Measurements from ENCODE around the gene PCK1. TPM values are rescaled to one million over a fixed set of nuclear protein-coding genes. Genes with fewer than 3 reads are reported as not detected.

Gene PCK1
- total RNA-seq, 2 experiments from 2014 or later = not detected

GRCh38 chr20:57612436-57612835, 51.5 kb downstream of the PCK1 start:
- POLR2A ChIA-PET = no interaction called here
- CTCF ChIA-PET = no interaction called here

DNA sequence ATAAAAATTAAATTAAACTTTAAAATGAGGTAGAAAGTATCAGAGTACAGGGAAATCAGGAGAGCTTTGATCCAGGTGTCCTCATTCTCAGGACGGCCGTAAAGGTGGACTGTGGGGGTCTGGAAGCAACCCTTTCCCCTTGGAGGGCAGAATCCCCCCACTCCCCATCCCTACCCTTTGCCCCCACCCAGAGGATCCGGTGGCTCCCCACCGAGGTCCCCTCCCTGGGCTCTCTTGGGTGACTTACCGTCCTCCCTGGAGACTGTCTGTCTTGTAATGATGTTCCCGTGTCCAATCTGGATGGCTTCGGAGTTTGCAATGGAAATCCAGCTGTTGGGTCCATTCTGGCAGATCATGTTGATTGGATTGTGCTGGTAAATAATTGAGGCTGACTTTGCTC, 52.0 kb downstream of the PCK1 start:
- CTCF ChIA-PET = no interaction called here
- POLR2A ChIA-PET = no interaction called here

DNA sequence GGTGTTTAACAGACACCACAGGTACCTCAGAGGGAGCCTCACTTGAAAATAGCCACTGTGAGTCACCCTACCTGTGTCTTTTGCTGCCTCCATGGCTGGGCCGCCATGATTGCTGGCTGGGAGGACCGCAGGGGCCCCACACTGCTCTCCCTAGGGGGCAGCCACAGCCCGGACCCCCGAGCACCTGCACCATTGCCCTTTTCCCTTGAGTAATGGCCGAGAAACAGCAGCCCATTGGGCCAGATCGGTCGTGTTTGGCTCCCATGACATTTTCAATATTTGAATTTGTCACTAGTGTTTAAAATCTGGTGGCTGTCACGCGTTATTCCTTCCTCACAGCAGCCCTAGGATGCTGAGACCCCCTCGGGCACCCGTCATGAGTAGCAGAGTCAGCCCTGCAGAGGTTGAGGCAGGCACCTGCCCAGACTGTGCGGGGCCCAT, 52.6 kb downstream of the PCK1 start:
- ChIA-PET CTCF (no interaction called here), POLR2A (no interaction called here)

- POLR2A ChIA-PET = no interaction called here
These were observed 53.9 kb downstream of the PCK1 start for GRCh38 chr20:57614490-57615444.

GRCh38 chr20:57615445-57615811, 54.5 kb downstream of the PCK1 start:
- CTCF ChIA-PET = interaction anchor here (0.8 to 1.8 kb wide), 4 partner anchors 9 to 21 kb away, joined by 3 to 9 read pairs (median 3); no protein-coding TSS in a partner anchor
- POLR2A ChIA-PET = no interaction called here

More at GRCh38 chr20:57614490-57615444, 53.9 kb downstream of the PCK1 start:
- CTCF ChIA-PET = interaction anchor here (1.1 to 1.8 kb wide), 3 partner anchors 9 to 20 kb away, joined by 3 to 9 read pairs (median 3); no protein-coding TSS in a partner anchor

DNA sequence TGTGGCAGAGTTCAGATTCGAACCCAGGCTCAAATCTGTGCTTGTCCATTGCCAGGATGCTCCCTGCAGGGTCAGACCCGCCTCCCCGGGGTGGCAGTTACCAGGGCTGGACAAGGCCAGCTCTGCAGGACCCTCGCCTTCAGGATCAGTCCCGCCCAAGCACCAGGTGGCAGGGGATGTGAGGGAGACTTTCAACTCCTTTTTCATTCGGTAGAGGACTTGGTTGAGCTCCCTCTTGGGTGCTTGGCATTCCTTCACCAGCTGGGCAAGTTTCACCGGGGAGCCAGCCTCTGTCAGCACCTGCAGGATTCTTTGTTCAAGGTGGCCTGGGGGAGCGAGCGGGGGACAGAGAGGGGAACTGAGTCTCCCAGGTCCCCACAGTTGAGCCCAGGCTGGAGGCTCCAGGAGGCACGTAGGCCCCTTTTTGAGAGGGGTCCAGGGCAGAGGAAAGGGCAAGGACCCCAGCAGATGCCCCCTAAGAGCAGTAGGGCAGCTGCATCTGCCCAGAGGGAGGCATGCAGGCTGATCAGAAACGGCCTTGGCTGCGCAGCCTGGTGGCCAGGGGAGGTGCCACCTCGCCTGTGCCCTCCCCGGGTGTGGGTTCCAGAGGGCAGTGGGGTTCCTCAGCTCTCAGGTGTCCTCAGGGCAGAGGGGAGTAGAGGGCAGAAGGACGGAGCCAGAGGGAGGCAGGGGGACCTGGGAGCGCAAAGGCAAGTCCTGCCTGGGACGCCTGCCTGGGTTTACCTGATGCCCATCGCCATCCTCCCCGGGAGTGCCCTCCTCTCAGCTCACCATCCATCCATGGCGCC, 55.4 kb downstream of the PCK1 start:
- ChIA-PET POLR2A (no interaction called here), CTCF (interaction anchor here (0.8 to 2.4 kb wide), 4 partner anchors 10 to 22 kb away, joined by 3 to 13 read pairs (median 6); no protein-coding TSS in a partner anchor)

DNA sequence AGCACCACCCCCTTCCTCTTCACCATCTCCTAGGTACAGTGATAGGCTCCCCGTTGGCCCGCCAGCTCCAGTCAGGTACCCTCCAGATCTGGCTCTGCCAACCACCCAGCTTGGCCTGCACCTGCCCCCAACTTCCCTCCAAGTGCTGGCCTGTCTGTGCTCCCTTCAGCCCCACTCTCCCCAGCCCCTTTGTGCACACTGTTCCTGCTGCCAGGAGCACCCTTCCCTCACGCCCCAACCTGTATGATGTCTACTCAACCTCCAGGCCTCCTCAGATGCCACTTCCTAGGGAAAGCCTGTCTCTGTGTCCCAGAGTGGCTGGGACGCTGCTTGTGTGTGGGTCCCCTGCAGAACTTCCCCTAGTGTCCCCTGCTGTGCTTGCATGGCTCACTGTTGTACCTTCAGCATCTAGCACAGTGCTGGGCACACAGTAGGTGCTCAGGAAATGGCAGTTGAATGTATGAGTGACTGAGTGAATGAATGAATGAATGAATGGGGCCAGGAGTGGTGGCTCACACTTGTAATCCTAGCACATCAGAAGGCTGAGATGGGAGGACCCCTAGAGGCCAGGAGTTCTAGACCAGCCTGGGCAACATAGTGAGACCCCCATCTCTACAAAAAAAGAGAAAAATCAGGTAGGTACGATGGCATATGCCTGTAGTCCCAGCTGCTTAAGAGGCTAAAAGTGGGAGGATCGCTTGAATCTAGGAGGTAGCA, 56.3 kb downstream of the PCK1 start:
- ChIA-PET POLR2A (interaction anchor here (1.4 kb wide), 1 partner anchor 13 kb away, joined by 3 read pairs; no protein-coding TSS in a partner anchor), CTCF (interaction anchor here (0.9 to 2.4 kb wide), 2 partner anchors 21 to 513 kb away, joined by 4 to 13 read pairs; no protein-coding TSS in a partner anchor)

Other genes with a start within 250 kb of the PCK1 start
- not detected for gene SPO11, start 231.3 kb upstream of the PCK1 start, total RNA-seq
- 10 to 100 TPM; 49.7 to 52.0 TPM for gene RAE1, start 209.9 kb upstream of the PCK1 start, total RNA-seq
- 100 to 1,000 TPM; 113 to 114 TPM for gene RBM38, start 169.7 kb upstream of the PCK1 start, total RNA-seq
- gene CTCFL, start 36.0 kb upstream of the PCK1 start, total RNA-seq = not detected
- gene ZBP1, start 59.3 kb downstream of the PCK1 start, total RNA-seq = under 1 TPM in 1 of 2 experiments, not detected in 1; 0.10 TPM
- 1 to 10 TPM; 2.2 to 2.6 TPM for gene PMEPA1, start 148.9 kb downstream of the PCK1 start, total RNA-seq

Data from activated CD8-positive, alpha-beta memory T cell treated with anti-CD3 and anti-CD28 coated beads for 36 hours (primary cell).